Measurements from ENCODE around the gene KDM6A.
A peak's percentile ranks its signal among the peaks of the same experiment; 100 is the strongest.
"Not testable (repeated sequence)": the region's sequence is repeated elsewhere in the genome, so short reads cannot be mapped to it uniquely, and the experiment has no call there.

Gene KDM6A

DNA sequence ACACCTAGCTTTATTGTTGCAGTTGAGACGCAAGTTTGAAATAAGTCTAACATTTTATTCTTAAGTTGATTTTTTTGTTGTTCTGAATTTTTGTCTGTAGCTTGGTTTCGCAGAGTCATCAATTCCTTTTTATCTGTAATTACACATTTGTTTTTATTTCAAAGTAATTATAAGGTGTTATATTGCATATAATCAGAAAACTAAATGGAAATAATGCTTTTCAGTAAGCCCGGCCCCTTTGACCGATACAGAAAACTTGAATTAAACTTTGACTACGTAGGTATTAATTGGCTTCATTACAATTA, 2.1 kb downstream of the KDM6A start:
- H3K27me3 Mint-ChIP-seq (ENCODE audit: low read depth), result no peaks in the 10 kb centered on the region
- H3K4me1 Mint-ChIP-seq (ENCODE audit: low read depth), result peaks cover 14% of the 10 kb centered on the region
- H3K27ac Mint-ChIP-seq, result peak overlapping the region; percentile 97
- H3K9me3 Mint-ChIP-seq, result no peaks in the 10 kb centered on the region
- peak overlapping the region; percentile 96 for H3K4me3 Mint-ChIP-seq
- peaks cover 5% of the 10 kb centered on the region for H3K36me3 Mint-ChIP-seq (ENCODE audit: low read depth)

DNA sequence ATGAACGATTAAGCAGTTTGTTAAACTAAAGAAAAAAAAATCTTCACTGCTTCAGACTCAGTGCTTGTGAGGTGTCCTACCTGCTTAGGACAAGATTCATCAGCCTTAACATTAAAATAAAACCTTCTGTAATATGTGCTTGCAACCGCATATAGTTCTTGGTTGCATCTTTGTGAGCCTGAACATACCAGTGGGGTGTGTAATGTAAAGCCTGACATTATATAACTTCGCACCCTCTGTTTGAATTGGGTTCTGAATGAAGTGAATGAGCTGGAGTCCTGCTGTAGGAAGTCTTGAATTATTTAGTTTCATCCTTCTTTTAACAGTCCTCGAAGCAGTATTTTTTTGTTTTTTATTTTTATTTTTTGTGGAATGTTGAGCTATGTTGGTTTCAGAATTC, 3.1 kb downstream of the KDM6A start:
- Mint-ChIP-seq H3K27me3 (ENCODE audit: low read depth) (no peaks in the 10 kb centered on the region), H3K27ac (peak overlapping the region; percentile 41), H3K9me3 (no peaks in the 10 kb centered on the region), H3K4me3 (peak overlapping the region; percentile 58), H3K4me1 (ENCODE audit: low read depth) (peaks cover 14% of the 10 kb centered on the region), H3K36me3 (ENCODE audit: low read depth) (peaks cover 6% of the 10 kb centered on the region)

DNA sequence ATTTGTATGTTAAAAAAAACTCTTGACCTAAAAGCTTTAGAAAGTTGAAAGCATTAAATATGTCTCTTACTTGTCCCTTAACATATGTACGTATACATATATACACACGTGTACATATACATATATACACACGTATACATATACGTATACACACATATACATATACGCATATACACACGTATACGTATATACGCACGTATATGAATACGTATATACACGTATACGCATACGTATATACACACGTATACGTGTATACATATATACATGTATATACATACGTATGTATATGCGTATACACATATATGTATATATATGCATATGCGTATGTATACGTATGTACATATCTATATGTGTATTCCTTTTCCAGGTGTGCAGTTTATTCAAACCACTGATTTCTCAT, 3.8 kb downstream of the KDM6A start:
- peaks cover 6% of the 10 kb centered on the region for H3K36me3 Mint-ChIP-seq (ENCODE audit: low read depth)
- H3K4me3 Mint-ChIP-seq, result no peak overlapping the region
- H3K4me1 Mint-ChIP-seq (ENCODE audit: low read depth), result peaks cover 10% of the 10 kb centered on the region
- H3K9me3 Mint-ChIP-seq, result no peaks in the 10 kb centered on the region
- H3K27me3 Mint-ChIP-seq (ENCODE audit: low read depth), result no peaks in the 10 kb centered on the region
- H3K27ac Mint-ChIP-seq, result no peak overlapping the region

DNA sequence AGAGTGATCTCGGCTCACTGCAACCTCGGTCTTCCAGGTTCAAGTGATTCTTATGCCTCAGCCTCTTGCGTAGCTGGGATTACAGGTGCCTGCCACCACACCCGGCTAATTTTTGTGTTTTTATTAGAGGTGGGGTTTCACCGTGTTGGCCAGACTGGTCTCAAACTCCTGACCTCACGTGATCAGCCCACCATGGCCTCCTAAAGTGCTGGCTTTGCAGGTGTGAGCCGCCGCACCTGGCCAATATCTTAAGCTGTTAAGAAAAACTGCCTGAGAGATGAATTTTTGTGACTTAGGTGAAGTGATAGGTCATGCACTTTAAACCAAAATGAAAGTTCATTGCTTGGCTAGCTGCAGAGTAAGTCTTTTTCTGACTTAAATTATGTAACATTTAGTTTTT, 5.8 kb downstream of the KDM6A start:
- Mint-ChIP-seq H3K4me1 (ENCODE audit: low read depth) (peaks cover 13% of the 10 kb centered on the region), H3K9me3 (no peaks in the 10 kb centered on the region), H3K4me3 (no peak overlapping the region), H3K27ac (no peak overlapping the region), H3K27me3 (ENCODE audit: low read depth) (no peaks in the 10 kb centered on the region), H3K36me3 (ENCODE audit: low read depth) (peaks cover 6% of the 10 kb centered on the region)

DNA sequence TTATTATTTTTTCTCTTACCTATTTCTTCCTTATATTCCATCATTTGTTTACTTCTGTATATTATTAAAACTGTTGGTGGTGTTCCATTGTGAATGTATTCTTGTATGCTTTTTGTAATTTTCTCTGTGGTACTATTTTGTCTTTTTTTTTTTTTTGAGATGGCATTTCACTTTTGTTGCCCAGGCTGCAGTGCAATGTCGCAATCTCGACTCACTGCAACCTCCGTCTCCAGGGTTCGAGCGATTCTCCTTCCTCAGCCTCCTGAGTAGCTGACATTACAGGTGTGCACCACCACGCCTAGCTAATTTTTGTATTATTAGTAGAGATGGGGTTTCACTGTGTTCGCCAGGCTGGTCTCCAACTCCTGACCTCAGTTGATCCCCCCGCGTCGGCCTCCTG, 8.6 kb downstream of the KDM6A start:
- Mint-ChIP-seq H3K36me3 (ENCODE audit: low read depth) (peaks cover 1% of the 10 kb centered on the region), H3K4me3 (no peak overlapping the region), H3K9me3 (no peaks in the 10 kb centered on the region), H3K27ac (no peak overlapping the region), H3K27me3 (ENCODE audit: low read depth) (no peaks in the 10 kb centered on the region), H3K4me1 (ENCODE audit: low read depth) (peaks cover 9% of the 10 kb centered on the region)

DNA sequence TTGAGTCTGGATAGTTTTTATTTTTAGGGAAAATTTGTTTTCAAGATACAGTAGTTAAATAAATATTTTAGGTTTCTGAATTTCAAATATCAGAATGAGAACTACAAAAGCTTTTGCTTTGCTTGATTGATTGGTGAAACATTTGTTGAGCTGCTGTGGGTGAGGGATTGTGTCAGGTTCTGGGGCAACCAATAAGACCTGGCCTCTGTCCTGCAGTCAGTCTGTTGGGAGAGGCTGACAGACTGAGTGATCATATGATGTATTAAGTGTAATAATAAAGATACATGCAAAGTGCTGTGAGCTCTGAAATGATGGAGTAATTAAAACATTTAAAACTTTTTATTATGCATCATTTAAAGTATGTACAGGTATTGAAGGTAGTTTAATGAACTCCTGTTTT, 9.6 kb downstream of the KDM6A start:
- H3K27ac Mint-ChIP-seq, result no peak overlapping the region
- no peaks in the 10 kb centered on the region for H3K27me3 Mint-ChIP-seq (ENCODE audit: low read depth)
- no peak overlapping the region for H3K4me3 Mint-ChIP-seq
- peaks cover 1% of the 10 kb centered on the region for H3K36me3 Mint-ChIP-seq (ENCODE audit: low read depth)
- H3K4me1 Mint-ChIP-seq (ENCODE audit: low read depth), result peaks cover 10% of the 10 kb centered on the region
- H3K9me3 Mint-ChIP-seq, result no peaks in the 10 kb centered on the region

DNA sequence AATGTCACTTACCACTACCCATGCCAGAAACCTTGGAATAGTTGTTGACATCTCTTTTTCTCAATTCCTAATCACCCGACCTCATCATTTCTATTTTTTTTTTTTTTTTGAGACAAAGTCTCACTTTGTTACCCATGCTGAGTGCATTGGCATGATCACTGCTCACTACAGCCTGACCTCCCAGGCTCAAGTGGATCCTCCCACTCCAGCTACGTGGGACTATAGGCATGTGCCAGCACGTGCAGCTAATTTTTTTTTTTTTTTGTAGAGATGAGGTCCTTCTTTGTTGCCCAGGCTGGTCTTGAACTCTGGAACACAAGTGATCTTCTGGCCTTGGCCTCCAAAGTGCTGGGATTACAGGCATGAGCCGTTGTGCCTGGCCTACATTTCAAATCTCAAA, 12.0 kb downstream of the KDM6A start:
- peaks cover 11% of the 10 kb centered on the region for H3K4me1 Mint-ChIP-seq (ENCODE audit: low read depth)

DNA sequence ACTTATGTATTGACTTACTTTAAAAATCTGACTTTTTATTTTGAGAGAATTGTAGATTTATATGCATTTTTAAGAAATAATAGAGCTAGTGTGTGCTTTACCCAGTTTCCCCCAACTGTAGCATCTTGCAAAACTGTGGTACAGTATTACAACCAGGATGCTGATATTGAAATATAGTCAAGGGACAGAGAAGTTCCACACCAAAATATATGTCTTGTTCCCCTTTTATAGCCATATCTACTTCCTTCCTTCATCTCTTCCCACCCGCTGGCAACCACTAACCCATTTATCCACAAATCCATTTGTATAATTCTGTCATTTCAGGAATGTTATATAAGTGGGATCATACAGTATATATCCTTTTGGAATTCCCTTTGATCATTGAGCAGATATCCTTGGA, 16.8 kb downstream of the KDM6A start:
- no peak overlapping the region for H3K4me3 Mint-ChIP-seq
- no peaks in the 10 kb centered on the region for H3K27me3 Mint-ChIP-seq (ENCODE audit: low read depth)
- H3K27ac Mint-ChIP-seq, result no peak overlapping the region
- H3K4me1 Mint-ChIP-seq (ENCODE audit: low read depth), result peaks cover 9% of the 10 kb centered on the region
- H3K9me3 Mint-ChIP-seq, result no peaks in the 10 kb centered on the region
- H3K36me3 Mint-ChIP-seq (ENCODE audit: low read depth), result no peaks in the 10 kb centered on the region

More for the DNA sequence above, 12.0 kb downstream of the KDM6A start:
- Mint-ChIP-seq H3K27me3 (ENCODE audit: low read depth) (no peaks in the 10 kb centered on the region), H3K4me3 (no peak overlapping the region), H3K36me3 (ENCODE audit: low read depth) (peaks cover 1% of the 10 kb centered on the region), H3K9me3 (no peaks in the 10 kb centered on the region), H3K27ac (no peak overlapping the region)

DNA sequence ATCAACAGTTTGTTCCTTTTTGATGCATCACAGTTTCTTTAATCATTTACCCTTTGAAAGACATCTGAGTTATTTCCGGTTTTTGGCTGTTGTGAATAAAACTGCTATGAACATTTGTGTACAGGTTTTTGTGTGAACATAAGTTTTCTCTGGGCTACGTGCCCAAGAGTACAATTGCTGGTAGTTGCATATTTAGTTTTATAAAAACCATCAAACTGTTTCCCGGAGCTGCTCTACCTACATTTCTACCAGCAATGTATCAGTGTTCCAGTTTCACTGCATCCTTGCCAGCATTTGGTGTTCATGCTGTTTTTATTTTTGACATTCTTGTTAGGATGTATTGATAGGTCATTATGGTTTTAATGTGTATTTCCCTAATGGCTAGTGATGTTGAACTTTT, 17.3 kb downstream of the KDM6A start:
- no peak overlapping the region for H3K4me3 Mint-ChIP-seq
- no peak overlapping the region for H3K27ac Mint-ChIP-seq
- H3K9me3 Mint-ChIP-seq, result peaks cover under 1% of the 10 kb centered on the region
- H3K4me1 Mint-ChIP-seq (ENCODE audit: low read depth), result peaks cover 9% of the 10 kb centered on the region
- no peaks in the 10 kb centered on the region for H3K27me3 Mint-ChIP-seq (ENCODE audit: low read depth)
- peaks cover under 1% of the 10 kb centered on the region for H3K36me3 Mint-ChIP-seq (ENCODE audit: low read depth)

DNA sequence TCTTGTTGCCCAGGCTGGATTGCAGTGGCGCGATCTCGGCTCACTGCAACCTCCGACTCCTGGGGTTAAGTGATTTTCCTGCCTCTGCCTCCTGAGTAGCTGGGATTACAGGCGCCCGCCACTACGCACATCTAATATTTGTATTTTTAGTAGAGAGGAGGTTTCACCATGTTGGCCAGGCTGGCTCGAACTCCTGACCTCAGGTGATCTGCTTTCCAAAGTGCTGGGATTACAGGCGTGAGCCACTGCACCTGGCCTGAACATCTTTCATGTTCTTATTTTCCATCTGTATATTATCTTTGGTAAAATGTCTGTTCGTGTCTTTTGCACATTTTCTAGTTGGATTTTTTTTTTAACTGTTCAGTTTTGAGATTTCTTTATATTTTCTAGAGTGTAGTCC, 17.7 kb downstream of the KDM6A start:
- peaks cover 11% of the 10 kb centered on the region for H3K4me1 Mint-ChIP-seq (ENCODE audit: low read depth)

DNA sequence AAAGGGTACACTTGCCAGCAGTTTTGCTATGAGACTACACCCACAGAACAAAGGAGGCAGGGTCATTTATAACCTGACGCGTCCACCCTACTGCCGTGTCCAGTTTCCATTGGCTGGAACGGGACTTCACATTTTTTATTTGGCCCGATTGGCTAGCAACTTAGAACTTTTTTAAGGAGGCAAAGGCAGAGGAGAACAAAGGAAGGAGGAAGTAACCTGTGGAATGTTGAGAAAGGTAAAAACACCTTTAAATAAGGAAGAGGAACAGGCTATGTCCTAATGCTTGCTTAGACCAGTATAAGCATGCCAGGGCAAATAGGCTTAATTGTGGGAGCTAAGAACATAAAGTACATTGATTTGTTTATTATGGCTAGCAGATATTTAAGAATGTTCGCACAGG, 18.7 kb downstream of the KDM6A start:
- peaks cover 11% of the 10 kb centered on the region for H3K4me1 Mint-ChIP-seq (ENCODE audit: low read depth)
- no peak overlapping the region for H3K4me3 Mint-ChIP-seq
- peaks cover 8% of the 10 kb centered on the region for H3K36me3 Mint-ChIP-seq (ENCODE audit: low read depth)
- no peaks in the 10 kb centered on the region for H3K27me3 Mint-ChIP-seq (ENCODE audit: low read depth)
- H3K9me3 Mint-ChIP-seq, result peaks cover 6% of the 10 kb centered on the region
- no peak overlapping the region for H3K27ac Mint-ChIP-seq

More for the DNA sequence above, 17.7 kb downstream of the KDM6A start:
- H3K27ac Mint-ChIP-seq; H3K36me3 Mint-ChIP-seq (ENCODE audit: low read depth); H3K4me3 Mint-ChIP-seq; H3K9me3 Mint-ChIP-seq; H3K27me3 Mint-ChIP-seq (ENCODE audit: low read depth): not testable (repeated sequence)

DNA sequence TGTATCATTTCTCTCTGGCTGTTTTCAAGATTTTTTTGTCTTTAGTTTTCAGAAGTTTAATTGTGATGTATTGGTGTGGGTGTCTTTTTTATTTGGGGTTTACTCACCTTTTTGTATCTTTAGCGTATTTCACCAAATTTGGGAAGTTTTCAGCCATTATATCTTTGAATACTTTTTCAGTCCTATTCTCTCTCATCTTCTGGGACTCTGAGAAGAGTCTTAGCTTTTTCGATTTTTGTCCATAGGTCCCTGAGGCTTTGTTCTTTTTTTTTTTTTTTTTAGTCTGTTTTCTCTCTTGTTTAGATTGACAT, 23.8 kb downstream of the KDM6A start:
- Mint-ChIP-seq H3K27me3 (ENCODE audit: low read depth) (no peaks in the 10 kb centered on the region), H3K4me3 (no peak overlapping the region), H3K9me3 (peaks cover 9% of the 10 kb centered on the region), H3K36me3 (ENCODE audit: low read depth) (peaks cover 13% of the 10 kb centered on the region), H3K4me1 (ENCODE audit: low read depth) (peaks cover 23% of the 10 kb centered on the region), H3K27ac (no peak overlapping the region)

DNA sequence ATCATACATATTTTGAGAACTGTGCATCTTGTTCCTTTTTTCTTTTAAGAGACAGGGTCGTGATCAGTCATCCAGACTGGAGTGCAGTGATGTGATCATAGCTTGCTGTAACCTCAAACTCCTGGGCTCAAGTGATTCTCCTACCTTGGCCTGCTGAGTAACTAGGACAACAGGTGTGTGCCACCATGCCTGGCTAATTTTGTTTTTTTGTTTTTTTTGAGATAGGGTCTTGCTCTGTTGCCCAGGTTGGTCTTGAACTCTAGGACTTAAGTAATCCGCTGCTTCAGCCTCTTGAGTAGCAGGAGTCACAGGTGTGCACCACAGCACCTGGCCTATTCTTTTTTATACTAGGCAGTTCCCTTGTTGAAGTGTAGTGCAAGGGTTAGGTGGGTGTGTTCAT, 24.6 kb downstream of the KDM6A start:
- Mint-ChIP-seq H3K27ac (no peak overlapping the region), H3K27me3 (ENCODE audit: low read depth) (no peaks in the 10 kb centered on the region), H3K4me3 (no peak overlapping the region), H3K36me3 (ENCODE audit: low read depth) (peaks cover 15% of the 10 kb centered on the region), H3K4me1 (ENCODE audit: low read depth) (peaks cover 23% of the 10 kb centered on the region), H3K9me3 (peaks cover 9% of the 10 kb centered on the region)

DNA sequence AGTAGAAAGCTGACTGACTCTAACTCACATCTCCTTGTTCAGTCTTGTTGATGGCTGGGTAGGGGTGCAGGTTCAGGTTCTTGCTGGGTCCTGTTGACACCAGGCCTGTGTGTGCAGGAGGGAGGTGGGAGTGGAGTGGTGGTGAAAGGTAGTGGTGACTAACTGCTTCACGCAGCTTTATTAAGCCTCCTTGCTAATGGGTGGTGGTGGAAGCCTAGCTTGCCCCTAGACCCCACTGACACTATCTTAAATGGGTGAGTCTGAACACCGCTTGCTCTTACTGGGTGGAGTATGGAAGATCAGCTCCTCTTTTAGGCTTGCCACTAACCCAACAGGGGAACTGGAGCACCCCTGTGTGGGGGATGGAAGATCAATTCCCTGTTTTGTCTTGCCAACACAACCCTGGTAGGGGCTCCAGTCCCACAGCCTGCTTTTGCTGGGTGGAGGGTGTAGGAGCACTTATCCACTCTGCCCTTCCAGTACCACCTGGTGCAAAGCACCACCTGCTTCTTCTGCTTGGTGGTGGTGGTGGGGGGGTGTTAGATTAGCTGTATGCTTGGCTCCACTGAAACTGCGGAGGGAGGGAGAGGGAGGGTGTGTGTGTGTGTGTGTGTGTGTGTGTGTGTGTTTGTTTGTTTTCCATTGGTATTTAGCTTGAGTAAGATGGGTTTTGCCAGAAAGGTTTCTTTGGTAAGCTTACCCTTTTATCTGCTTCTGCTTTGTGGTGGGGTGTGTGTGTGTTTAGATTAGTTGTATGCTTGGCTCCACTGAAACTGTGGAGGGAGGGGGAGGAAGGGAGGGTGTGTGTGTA, 25.6 kb downstream of the KDM6A start:
- no peak overlapping the region for H3K4me3 Mint-ChIP-seq

DNA sequence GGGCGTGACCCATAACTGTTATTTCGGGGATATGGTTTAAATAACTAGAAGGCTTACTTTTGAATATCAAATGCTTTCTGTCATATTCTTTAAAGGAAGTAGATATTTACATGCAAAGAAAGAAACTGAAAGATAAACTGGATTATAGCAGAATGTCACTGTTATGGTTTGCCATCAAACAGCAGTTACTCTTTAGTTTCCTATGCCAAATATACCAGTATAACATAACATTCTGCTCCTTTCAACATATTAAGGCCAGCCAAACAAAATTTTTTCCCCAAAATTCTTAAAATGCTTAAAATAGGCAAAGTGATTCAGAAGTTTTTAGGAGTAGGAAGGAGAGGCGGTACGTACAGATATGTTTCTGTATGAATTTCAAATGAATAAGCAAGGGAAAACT, 27.0 kb downstream of the KDM6A start:
- Mint-ChIP-seq H3K4me1 (ENCODE audit: low read depth) (peaks cover 40% of the 10 kb centered on the region), H3K27ac (peak overlapping the region; percentile 70), H3K4me3 (peak overlapping the region; percentile 69), H3K27me3 (ENCODE audit: low read depth) (no peaks in the 10 kb centered on the region), H3K36me3 (ENCODE audit: low read depth) (peaks cover 21% of the 10 kb centered on the region), H3K9me3 (peaks cover 19% of the 10 kb centered on the region)

More for the DNA sequence above, 25.6 kb downstream of the KDM6A start:
- H3K4me1 Mint-ChIP-seq (ENCODE audit: low read depth), result peaks cover 29% of the 10 kb centered on the region
- H3K36me3 Mint-ChIP-seq (ENCODE audit: low read depth), result peaks cover 21% of the 10 kb centered on the region
- no peaks in the 10 kb centered on the region for H3K27me3 Mint-ChIP-seq (ENCODE audit: low read depth)
- peaks cover 16% of the 10 kb centered on the region for H3K9me3 Mint-ChIP-seq
- peak overlapping the region; percentile 60 for H3K27ac Mint-ChIP-seq

DNA sequence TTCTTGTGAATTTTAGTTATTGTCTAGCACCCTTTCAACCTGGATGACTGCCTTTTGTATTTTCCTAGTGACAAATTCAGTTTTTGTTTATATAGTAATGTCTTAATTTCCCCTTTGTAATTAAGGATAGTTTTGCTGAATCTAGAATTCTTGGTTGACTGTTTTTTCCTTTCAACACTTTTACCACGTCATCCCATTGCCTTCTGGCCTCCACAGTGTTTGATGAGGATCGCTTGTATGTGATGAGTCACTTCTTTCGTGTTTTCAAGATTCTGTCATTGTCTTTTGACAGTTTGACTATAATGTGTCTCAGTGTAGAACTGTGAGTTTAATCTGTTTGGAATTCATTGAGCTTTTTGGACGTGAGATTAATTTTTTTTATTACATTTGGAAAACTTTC, 30.1 kb downstream of the KDM6A start:
- Mint-ChIP-seq H3K4me3 (peak overlapping the region; percentile 47), H3K27me3 (ENCODE audit: low read depth) (no peaks in the 10 kb centered on the region), H3K27ac (peak overlapping the region; percentile 79), H3K36me3 (ENCODE audit: low read depth) (peaks cover 11% of the 10 kb centered on the region), H3K9me3 (peaks cover 13% of the 10 kb centered on the region), H3K4me1 (ENCODE audit: low read depth) (peaks cover 49% of the 10 kb centered on the region)

All from T-helper 1 cell treated with Interleukin-12 subunit alpha and Interleukin-12 subunit beta and Interleukin-4 antibody, amounts not matched to agents 30 μg/mL and 1 μg/mL, for 36 hours (primary cell).